ENCODE results near the gene TMEM33. TPM values are rescaled to one million over a fixed set of nuclear protein-coding genes. Genes with fewer than 3 reads are reported as not detected.

TMEM33 gene
- total and polyA plus RNA-seq, 2 of the 8 experiments (the other 6 are each of a cell fraction or from before 2014, with no cell fraction given): 72.5 to 94.4 TPM

- TF ChIP-seq SIRT6 (IDR thresholded peaks at IDR 0.05; ENCODE audit: low read length) (no peak), TAF7 (optimal IDR thresholded peaks at IDR 0.05; ENCODE audit: borderline replicate concordance, low read depth, low read length) (no peak)
These were observed 42.5 kb downstream of the TMEM33 start (continued) for GRCh38 chr4:41977709-41978108.

Data from H1 (cell line).